Hepatocyte (in vitro differentiated cells): Measurements from ENCODE around the gene SIGLECL1.

Source experiments
- EZH2 ChIP-seq: fragments of 200-600 bp; sonication (generic); IDR thresholded peaks from 2 replicates; pipeline ENCODE4 v1.6.1; 2016; ENCODE audit warnings: antibody characterized with exemption, mild to moderate bottlenecking, borderline replicate concordance
- EZH2phosphoT487 ChIP-seq: fragments of 200-600 bp; sonication (generic); IDR thresholded peaks from one replicate; pipeline ENCODE4 v1.6.1; 2018; ENCODE audit warnings: antibody characterized with exemption, mild to moderate bottlenecking, low read depth, moderate library complexity; ENCODE audit not compliant: unreplicated experiment, severe bottlenecking
- TF ChIP-seq, protein P1 (sequence below): fragments of 200-600 bp; sonication (generic); IDR thresholded peaks from 2 replicates; pipeline ENCODE4 v1.5.1; 2016; ENCODE audit warnings: antibody characterized with exemption, mild to moderate bottlenecking; ENCODE audit not compliant: poor library complexity

DNA sequence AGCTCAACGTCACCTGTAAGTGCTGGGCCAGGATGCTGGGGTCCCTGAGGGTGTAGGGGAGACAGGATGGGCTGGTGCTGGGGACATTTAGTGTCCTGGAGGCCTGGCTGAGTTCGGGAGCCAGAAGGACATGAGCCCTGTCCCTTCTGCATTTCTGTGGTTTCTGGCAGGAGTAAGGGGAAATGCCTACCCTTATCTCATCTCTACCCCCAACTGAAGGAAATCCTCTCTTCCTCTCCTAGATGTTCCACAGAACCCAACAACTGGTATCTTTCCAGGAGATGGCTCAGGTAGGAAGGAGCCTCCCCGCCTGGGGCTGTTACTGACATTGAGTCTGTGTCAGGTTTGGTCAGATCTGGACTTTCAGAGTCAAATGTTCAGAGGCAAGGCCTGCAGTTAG, 24.8 kb upstream of the SIGLECL1 start:
- TF ChIP-seq EZH2 (no peak), EZH2phosphoT487 (no peak)
- TF ChIP-seq, protein P1, sequence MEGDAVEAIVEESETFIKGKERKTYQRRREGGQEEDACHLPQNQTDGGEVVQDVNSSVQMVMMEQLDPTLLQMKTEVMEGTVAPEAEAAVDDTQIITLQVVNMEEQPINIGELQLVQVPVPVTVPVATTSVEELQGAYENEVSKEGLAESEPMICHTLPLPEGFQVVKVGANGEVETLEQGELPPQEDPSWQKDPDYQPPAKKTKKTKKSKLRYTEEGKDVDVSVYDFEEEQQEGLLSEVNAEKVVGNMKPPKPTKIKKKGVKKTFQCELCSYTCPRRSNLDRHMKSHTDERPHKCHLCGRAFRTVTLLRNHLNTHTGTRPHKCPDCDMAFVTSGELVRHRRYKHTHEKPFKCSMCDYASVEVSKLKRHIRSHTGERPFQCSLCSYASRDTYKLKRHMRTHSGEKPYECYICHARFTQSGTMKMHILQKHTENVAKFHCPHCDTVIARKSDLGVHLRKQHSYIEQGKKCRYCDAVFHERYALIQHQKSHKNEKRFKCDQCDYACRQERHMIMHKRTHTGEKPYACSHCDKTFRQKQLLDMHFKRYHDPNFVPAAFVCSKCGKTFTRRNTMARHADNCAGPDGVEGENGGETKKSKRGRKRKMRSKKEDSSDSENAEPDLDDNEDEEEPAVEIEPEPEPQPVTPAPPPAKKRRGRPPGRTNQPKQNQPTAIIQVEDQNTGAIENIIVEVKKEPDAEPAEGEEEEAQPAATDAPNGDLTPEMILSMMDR: no peak
